Measurements from ENCODE around the gene HS3ST4.

HS3ST4 gene

GRCh38 chr16:25828510-25828909, 136.8 kb downstream of the HS3ST4 start:
- CTCF ChIA-PET, result interaction anchor here (1.8 kb wide), 1 partner anchor 9 kb away, joined by 4 read pairs; no protein-coding TSS in a partner anchor
- POLR2A ChIA-PET, result no interaction called here
- no peak for TF ChIP-seq CTCF (IDR thresholded peaks at IDR 0.05; ENCODE audit: control extremely low read depth, extremely low read depth, low read depth, missing control alignments)
- no peak for DNase-seq (ENCODE audit: extremely low spot score)

- ChIA-PET POLR2A (no interaction called here), CTCF (interaction anchor here (1.2 kb wide), 1 partner anchor 24 kb away, joined by 3 read pairs; no protein-coding TSS in a partner anchor)
- no peak for DNase-seq (ENCODE audit: extremely low spot score)
- TF ChIP-seq CTCF (IDR thresholded peaks at IDR 0.05; ENCODE audit: control extremely low read depth, extremely low read depth, low read depth, missing control alignments), result no peak
These were observed 140.5 kb downstream of the HS3ST4 start for GRCh38 chr16:25832291-25832690.

- POLR2A ChIA-PET, result no interaction called here
- TF ChIP-seq CTCF (IDR thresholded peaks at IDR 0.05; ENCODE audit: control extremely low read depth, extremely low read depth, low read depth, missing control alignments), result no peak
- no peak for DNase-seq (ENCODE audit: extremely low spot score)
- CTCF ChIA-PET, result interaction anchor here (0.9 kb wide), 1 partner anchor 8 kb away, joined by 3 read pairs; no protein-coding TSS in a partner anchor
These were observed 142.3 kb downstream of the HS3ST4 start for GRCh38 chr16:25834101-25834500.

GRCh38 chr16:25835126-25835525, 143.4 kb downstream of the HS3ST4 start:
- CTCF ChIA-PET, result no interaction called here
- no peak for DNase-seq (ENCODE audit: extremely low spot score)
- POLR2A ChIA-PET, result no interaction called here
- TF ChIP-seq CTCF (IDR thresholded peaks at IDR 0.05; ENCODE audit: control extremely low read depth, extremely low read depth, low read depth, missing control alignments), result no peak

- ChIA-PET POLR2A (no interaction called here), CTCF (interaction anchor here (1.4 to 2.3 kb wide), 5 partner anchors 10 to 1271 kb away, joined by 3 to 8 read pairs (median 4); no protein-coding TSS in a partner anchor)
- peak; percentile 68 for TF ChIP-seq CTCF (IDR thresholded peaks at IDR 0.05; ENCODE audit: control extremely low read depth, extremely low read depth, low read depth, missing control alignments)
- peak; percentile 15 for DNase-seq (ENCODE audit: extremely low spot score)
These were observed 147.0 kb downstream of the HS3ST4 start for GRCh38 chr16:25838724-25839186.

- ChIA-PET POLR2A (no interaction called here), CTCF (interaction anchor here (1.0 kb wide), 1 partner anchor 8 kb away, joined by 3 read pairs; no protein-coding TSS in a partner anchor)
- no peak for TF ChIP-seq CTCF (IDR thresholded peaks at IDR 0.05; ENCODE audit: control extremely low read depth, extremely low read depth, low read depth, missing control alignments)
- no peak for DNase-seq (ENCODE audit: extremely low spot score)
These were observed 150.0 kb downstream of the HS3ST4 start for GRCh38 chr16:25841761-25842160.

Data from GM10248 (cell line).